ENCODE measurements around the gene ARHGDIA.
"Not testable (repeated sequence)": the region's sequence is repeated elsewhere in the genome, so short reads cannot be mapped to it uniquely, and the experiment has no call there.

ARHGDIA gene

DNA sequence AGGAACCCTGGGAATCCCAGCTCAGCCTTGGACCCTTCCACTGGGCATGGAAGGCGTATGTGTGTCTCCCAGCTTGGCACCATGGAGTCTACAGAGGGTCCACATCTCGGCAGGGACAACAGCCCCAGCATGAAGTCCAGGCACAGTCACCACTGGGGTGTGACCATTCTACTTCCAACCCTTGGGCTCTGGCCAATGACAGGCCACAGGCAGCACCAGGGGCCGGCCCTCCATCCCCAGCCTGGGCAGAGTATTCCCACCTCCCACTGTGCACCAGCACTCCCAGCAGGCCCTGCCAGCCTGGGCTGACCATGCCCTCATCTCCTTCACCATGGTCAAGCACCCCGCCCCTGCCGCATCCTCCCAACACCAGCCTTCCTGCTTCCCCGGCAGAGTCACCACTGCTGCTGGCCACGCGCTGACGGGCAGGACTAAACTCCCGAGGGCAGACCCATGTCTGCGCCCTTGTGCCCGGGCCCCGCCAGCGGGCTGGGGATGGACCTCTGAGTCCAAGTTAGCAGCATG, 26.7 kb downstream of the ARHGDIA start:
- Histone ChIP-seq H3K36me3 (ENCODE audit: insufficient read depth, low read length) (peaks cover 54% of the 10 kb centered on the region), H3K4me3 (ENCODE audit: low read length) (no peak overlapping the region), H3K27me3 (ENCODE audit: insufficient read depth, low read length) (no peaks in the 10 kb centered on the region), H3K4me1 (ENCODE audit: insufficient read depth, low read length) (no peaks in the 10 kb centered on the region), H3K9me3 (ENCODE audit: low read length) (no peaks in the 10 kb centered on the region), H2AFZ (ENCODE audit: low read depth, low read length) (no peak overlapping the region)

DNA sequence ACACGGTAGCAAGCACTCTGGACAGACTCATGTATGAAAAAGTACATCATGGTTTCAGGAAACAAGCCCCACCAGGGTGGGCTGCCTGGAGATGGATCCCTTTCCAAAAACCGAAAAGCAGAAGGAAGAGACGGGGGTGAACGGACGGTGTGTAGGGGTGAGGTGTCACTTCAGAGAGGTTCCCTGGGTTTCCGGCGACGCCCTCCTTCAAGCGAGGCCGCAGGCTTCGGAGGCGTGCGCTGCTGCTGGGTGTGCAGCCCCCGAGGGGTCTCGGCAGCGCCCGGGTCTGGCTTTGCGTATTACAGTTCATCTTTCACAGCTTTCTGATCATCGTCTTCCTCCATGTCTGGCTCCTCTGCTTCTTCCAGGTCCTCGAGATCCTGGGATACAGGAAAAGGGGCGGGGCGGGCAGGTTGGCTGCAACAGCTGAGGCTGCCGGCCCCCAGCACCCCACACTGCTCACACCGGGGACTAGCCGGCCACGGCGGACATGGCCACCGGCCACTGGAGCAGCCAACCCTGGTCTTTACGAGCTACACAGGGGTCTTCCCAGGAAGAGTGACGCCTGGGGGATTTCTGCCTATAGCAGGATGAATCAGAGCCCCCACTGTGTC, 27.3 kb downstream of the ARHGDIA start:
- H2AFZ ChIP-seq (ENCODE audit: low read depth, low read length), result no peak overlapping the region
- H3K27me3 ChIP-seq (ENCODE audit: insufficient read depth, low read length), result no peaks in the 10 kb centered on the region
- H3K9me3 ChIP-seq (ENCODE audit: low read length), result no peaks in the 10 kb centered on the region
- no peaks in the 10 kb centered on the region for H3K4me1 ChIP-seq (ENCODE audit: insufficient read depth, low read length)
- no peak overlapping the region for H3K4me3 ChIP-seq (ENCODE audit: low read length)
- peaks cover 54% of the 10 kb centered on the region for H3K36me3 ChIP-seq (ENCODE audit: insufficient read depth, low read length)

DNA sequence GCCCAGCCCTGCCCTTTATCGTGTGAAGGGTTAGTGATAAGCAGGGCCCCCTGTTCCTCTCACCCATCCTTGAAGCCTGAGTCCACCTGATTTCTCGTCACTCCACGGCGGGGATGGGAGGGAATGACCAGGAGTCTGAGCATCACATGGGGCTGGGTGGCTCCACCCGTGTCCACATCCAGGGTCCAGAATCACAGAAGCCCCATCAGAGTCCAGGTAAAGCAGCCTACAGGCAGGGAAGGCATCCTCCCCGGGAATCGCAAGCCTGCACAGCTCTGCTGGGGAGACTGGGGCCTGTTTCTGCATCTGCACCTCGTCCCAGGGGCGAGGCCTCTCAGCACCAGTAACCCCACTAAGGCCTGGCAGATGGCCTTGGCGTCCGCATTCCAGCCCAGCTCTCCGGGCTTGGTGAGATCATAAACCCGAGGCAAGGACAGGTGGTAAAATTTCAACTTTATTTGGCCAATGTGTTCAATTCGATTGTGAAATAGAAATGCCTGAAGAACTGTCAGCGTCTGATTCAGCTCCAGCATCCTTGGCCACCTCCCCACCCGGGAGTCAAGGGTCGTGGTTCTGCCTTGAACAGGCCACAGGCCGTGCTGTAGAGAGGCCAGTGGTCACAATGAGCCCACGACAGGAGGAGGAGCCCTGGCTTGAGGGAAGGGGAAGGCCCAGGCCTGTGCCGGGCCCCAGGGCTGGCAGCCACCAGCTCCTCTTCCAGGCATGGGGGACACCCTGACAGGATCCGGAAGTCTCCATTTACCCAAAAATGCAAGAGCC, 28.2 kb downstream of the ARHGDIA start:
- Histone ChIP-seq H3K36me3 (ENCODE audit: insufficient read depth, low read length) (peaks cover 50% of the 10 kb centered on the region), H2AFZ (ENCODE audit: low read depth, low read length) (no peak overlapping the region), H3K4me3 (ENCODE audit: low read length) (no peak overlapping the region), H3K27me3 (ENCODE audit: insufficient read depth, low read length) (no peaks in the 10 kb centered on the region), H3K9me3 (ENCODE audit: low read length) (no peaks in the 10 kb centered on the region), H3K4me1 (ENCODE audit: insufficient read depth, low read length) (no peaks in the 10 kb centered on the region)

DNA sequence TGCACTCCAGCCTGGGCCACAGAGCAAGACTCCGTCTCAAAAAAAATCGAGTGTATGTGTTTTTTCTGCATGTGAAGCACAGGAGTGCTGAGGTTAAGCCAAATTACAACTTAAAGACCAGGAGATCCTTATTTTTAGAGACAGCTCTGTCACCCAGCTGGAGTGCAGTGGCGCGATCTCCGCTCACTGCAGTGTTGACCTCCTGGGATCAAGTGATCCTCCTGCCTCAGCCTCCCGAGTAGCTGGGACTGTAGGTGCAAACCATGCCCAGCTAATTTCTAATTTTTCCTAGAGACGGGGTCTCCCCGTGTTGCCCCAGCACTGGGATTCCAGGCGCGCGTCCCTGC, 28.8 kb downstream of the ARHGDIA start:
- Histone ChIP-seq H3K36me3 (ENCODE audit: insufficient read depth, low read length) (peaks cover 47% of the 10 kb centered on the region), H3K4me3 (ENCODE audit: low read length) (no peak overlapping the region), H3K9me3 (ENCODE audit: low read length) (no peaks in the 10 kb centered on the region), H2AFZ (ENCODE audit: low read depth, low read length) (no peak overlapping the region), H3K4me1 (ENCODE audit: insufficient read depth, low read length) (no peaks in the 10 kb centered on the region), H3K27me3 (ENCODE audit: insufficient read depth, low read length) (no peaks in the 10 kb centered on the region)

DNA sequence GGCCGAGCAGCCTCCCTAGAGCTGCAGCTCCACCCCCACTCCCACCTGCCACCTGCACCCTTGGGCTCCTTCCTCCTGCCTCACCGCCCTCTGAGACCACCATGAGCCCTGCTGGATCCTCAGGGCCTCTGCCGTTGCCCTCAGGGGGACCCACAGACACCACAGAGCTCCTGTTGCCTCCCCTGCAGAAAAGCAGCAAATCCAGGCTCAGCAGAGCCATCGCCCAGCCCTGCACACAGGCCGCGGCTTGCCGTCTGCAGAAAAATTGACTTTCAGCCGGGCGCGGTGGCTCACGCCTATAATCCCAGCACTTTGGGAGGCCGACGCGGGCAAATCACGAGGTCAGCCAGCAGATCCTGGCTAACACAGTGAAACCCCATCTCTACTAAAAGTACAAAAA, 29.3 kb downstream of the ARHGDIA start:
- Histone ChIP-seq H2AFZ (ENCODE audit: low read depth, low read length) (no peak overlapping the region), H3K4me1 (ENCODE audit: insufficient read depth, low read length) (no peaks in the 10 kb centered on the region), H3K36me3 (ENCODE audit: insufficient read depth, low read length) (peaks cover 42% of the 10 kb centered on the region), H3K4me3 (ENCODE audit: low read length) (no peak overlapping the region), H3K9me3 (ENCODE audit: low read length) (no peaks in the 10 kb centered on the region), H3K27me3 (ENCODE audit: insufficient read depth, low read length) (no peaks in the 10 kb centered on the region)

DNA sequence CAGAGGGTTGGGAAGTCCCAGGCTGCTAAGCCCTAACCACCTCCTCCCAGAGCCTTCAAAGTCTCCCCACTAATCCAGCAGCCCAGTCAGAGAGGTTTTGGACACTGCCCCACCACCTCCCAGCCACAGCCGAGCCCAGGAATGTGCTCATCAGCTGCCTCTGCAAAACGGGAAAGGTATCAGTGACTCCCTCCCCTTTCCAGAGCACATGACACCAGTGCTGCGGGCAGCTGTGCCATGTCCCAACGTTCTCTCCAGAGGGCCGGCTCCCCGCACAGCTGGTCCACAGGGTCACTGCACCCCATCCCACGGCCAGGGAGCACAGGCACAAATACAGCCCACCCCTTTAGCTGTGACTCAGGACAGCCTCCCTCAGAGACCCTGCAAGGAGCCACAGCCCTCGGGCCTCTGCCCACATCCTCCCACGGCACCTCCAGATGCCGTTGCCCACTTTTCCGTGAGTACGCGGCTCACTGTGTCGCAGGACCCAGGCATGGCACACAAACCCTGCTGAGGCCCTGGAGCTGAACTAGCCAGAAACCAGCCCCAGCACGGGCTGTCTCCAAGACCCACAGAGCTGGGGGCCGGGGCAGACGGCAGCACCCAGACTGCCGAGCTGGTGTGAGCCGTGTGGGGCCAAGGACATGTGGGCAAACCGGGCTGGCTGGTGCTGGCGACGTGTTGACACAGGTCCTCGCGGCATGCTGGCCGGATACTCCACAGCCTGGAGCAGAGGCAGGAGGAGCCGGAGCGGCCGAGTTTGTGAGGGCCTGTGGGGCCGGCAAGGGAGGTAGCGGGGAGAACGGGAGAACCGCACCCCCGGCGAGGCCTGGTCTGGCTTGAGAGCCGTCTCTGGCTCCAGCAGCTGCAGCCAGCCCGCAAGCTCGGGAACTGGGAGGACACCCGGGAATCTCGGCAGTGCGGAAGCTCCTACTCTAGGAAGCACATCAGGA, 30.0 kb downstream of the ARHGDIA start:
- Histone ChIP-seq H2AFZ (ENCODE audit: low read depth, low read length) (no peak overlapping the region), H3K4me1 (ENCODE audit: insufficient read depth, low read length) (no peaks in the 10 kb centered on the region), H3K4me3 (ENCODE audit: low read length) (no peak overlapping the region), H3K27me3 (ENCODE audit: insufficient read depth, low read length) (no peaks in the 10 kb centered on the region), H3K36me3 (ENCODE audit: insufficient read depth, low read length) (peaks cover 35% of the 10 kb centered on the region), H3K9me3 (ENCODE audit: low read length) (no peaks in the 10 kb centered on the region)

DNA sequence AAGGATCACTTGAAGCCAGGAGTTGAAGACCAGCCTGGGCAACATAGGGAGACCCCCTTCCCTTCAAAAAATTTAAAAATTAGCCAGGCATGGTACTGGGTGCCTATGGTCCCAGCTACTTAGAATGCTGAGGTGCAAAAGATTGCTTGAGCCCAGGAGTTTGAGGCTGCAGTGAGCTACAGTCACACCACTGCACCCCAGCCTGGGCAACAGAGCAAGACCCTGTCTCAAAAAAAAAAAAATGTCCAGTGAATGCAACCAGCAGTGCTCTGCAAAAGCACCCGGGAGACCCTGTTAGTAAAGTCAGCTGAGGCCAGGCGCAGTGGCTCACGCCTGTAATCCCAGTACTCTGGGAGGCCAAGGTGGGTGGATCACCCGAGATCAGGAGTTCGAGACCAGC, 31.1 kb downstream of the ARHGDIA start:
- H3K4me1 ChIP-seq (ENCODE audit: insufficient read depth, low read length); H3K27me3 ChIP-seq (ENCODE audit: insufficient read depth, low read length); H3K9me3 ChIP-seq (ENCODE audit: low read length); H3K4me3 ChIP-seq (ENCODE audit: low read length); H2AFZ ChIP-seq (ENCODE audit: low read depth, low read length): not testable (repeated sequence)
- peaks cover 24% of the 10 kb centered on the region for H3K36me3 ChIP-seq (ENCODE audit: insufficient read depth, low read length)

DNA sequence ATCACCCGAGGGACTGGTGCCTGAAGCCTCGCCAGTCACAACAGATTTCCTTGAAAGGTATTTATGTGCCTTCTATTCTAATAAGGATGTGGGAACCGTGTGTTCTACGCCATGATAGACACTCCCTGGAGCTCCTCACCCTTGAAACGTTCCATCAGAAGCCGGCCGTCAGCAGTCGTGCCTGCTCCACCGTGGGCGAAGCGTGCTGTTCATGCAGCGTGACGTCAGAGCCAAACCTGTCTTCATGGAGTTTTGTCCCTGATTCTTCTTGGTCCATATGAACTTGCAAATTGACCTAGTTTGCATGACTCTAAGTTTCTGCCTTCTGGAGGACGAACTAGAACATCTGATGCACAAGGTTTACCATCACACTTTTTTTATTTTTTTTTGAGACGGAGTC, 31.8 kb downstream of the ARHGDIA start:
- H2AFZ ChIP-seq (ENCODE audit: low read depth, low read length), result no peak overlapping the region

DNA sequence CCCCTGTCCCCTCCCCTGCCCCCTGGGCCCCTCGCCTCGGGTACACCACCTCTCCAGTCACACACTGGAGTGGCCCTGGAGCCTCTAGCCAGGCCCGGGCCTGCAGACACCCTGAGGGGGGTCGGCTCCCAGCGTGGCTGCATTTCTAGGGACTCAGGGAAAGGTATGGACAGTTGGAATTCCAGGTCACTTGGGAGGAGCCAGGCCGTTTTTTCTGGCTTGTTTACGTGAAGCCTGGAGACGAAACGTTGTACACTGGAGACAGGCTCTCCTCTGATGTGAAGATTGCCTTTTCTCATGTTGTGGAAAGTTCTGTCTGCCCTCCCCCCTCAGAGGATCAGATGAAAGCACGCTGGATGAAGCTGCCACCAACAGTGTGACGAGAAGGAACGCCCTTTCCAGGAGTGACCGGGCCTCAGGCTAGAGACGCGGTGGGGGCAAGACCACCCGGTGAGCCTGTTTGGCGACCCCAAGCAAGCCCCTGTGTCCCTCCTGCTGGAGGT, 32.3 kb downstream of the ARHGDIA start:
- Histone ChIP-seq H3K27me3 (ENCODE audit: insufficient read depth, low read length) (no peaks in the 10 kb centered on the region), H3K36me3 (ENCODE audit: insufficient read depth, low read length) (peaks cover 12% of the 10 kb centered on the region), H2AFZ (ENCODE audit: low read depth, low read length) (no peak overlapping the region), H3K4me1 (ENCODE audit: insufficient read depth, low read length) (peaks cover 3% of the 10 kb centered on the region), H3K4me3 (ENCODE audit: low read length) (no peak overlapping the region), H3K9me3 (ENCODE audit: low read length) (no peaks in the 10 kb centered on the region)

More for the DNA sequence above, 31.8 kb downstream of the ARHGDIA start:
- H3K4me3 ChIP-seq (ENCODE audit: low read length), result no peak overlapping the region
- H3K4me1 ChIP-seq (ENCODE audit: insufficient read depth, low read length), result peaks cover 3% of the 10 kb centered on the region
- no peaks in the 10 kb centered on the region for H3K27me3 ChIP-seq (ENCODE audit: insufficient read depth, low read length)
- H3K9me3 ChIP-seq (ENCODE audit: low read length), result no peaks in the 10 kb centered on the region
- peaks cover 17% of the 10 kb centered on the region for H3K36me3 ChIP-seq (ENCODE audit: insufficient read depth, low read length)

DNA sequence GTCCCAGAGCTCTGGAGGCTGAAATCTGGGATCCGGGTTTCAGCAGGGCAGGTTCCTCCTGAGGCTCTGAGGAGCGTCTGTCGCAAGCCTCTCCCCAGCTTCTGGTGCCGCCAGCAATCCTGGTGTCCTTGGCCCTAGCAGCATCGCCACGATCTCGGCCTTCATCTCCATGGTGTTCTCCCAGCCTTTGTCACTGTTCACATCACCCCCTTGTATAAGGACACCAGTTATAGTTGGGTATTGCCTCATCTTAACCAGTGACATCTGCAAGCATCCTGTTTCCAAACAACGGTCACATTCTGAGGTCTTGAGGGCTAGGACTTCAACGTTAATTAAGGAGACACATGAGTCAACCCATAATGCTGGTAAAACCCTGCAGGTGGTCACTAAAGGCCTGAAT, 33.5 kb downstream of the ARHGDIA start:
- Histone ChIP-seq H3K4me3 (ENCODE audit: low read length) (no peak overlapping the region), H2AFZ (ENCODE audit: low read depth, low read length) (no peak overlapping the region), H3K36me3 (ENCODE audit: insufficient read depth, low read length) (peaks cover 2% of the 10 kb centered on the region), H3K9me3 (ENCODE audit: low read length) (no peaks in the 10 kb centered on the region), H3K4me1 (ENCODE audit: insufficient read depth, low read length) (peaks cover 3% of the 10 kb centered on the region), H3K27me3 (ENCODE audit: insufficient read depth, low read length) (no peaks in the 10 kb centered on the region)

DNA sequence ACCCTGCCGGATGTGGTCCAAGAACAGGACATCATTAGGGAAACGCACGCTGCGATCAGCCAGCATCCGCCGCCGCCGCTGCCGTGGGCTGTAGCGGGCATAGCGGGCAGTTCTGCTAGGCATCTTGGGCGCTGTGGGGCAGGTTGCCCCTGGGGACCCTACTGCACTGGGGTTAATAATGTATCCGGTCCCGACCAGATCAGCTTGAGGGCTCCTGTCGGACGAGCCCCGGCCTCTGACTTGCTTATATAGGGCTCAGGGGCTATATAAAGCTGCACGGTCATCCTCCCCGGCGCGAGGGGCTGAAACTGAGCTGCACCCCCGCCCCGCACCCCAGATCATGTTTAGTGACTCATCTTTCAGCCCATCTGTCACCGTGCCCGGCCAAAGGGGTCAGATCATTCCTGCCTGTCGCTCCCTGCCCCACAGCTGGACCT, 36.3 kb downstream of the ARHGDIA start, which contains the start of gene PPP1R27:
PPP1R27 (minus strand) TSS at position 220 of the 437 bp plus-strand sequence; CDS start at position 123, 97 bp downstream.
- Histone ChIP-seq H3K4me3 (ENCODE audit: low read length) (peak within 1 kb of the TSS; percentile 95), H3K9me3 (ENCODE audit: low read length) (no peaks in the 10 kb centered on the region), H3K4me1 (ENCODE audit: insufficient read depth, low read length) (peaks cover 13% of the 10 kb centered on the region), H2AFZ (ENCODE audit: low read depth, low read length) (no peak within 1 kb of the TSS), H3K36me3 (ENCODE audit: insufficient read depth, low read length) (no peaks in the 10 kb centered on the region), H3K27me3 (ENCODE audit: insufficient read depth, low read length) (no peaks in the 10 kb centered on the region)

DNA sequence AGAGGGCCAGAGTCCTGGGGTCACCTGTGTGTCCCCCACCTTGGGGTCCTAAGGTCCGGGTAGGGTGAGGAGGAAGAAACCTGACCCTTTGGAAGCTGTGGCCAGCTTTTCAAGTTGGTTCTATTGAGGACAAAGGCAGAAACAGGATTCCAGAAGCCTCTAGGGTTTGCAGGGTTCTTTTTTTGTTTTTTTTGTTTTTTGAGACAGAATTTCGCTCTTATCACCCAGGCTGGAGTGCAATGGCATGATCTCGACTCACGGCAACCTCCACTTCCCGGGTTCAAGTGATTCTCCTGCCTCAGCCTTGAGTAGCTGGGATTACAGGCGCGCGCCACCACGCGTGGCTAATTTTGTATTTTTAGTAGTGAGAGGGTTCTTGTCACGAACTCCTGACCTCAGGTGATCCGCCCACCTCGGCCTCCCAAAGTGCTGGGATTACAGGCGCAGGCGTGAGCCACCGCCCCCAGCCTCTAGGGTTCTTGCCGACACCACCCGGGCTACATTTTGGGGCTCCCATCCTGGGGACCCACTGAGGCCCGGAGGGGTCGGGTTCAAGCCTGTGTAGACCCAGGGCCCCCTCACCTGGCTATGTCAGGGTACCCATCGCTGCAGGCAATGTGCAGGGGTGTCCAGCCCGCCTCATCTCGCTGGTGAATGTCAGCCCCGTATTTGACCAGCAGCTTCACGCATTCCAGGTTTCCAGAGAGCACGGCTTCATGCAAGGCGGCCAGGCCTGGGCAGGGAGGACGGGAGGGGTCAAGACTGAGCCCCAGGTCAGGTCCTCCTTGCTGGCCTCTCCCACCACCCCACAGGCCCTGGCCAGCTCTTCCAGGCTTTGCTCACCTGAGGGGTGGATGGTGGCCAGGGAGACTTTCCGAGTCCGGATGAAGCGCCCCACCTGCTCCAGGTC, 37.0 kb downstream of the ARHGDIA start:
- Histone ChIP-seq H3K9me3 (ENCODE audit: low read length) (no peaks in the 10 kb centered on the region), H3K27me3 (ENCODE audit: insufficient read depth, low read length) (no peaks in the 10 kb centered on the region), H3K36me3 (ENCODE audit: insufficient read depth, low read length) (no peaks in the 10 kb centered on the region), H2AFZ (ENCODE audit: low read depth, low read length) (peak overlapping the region; percentile 38), H3K4me3 (ENCODE audit: low read length) (peak overlapping the region; percentile 95), H3K4me1 (ENCODE audit: insufficient read depth, low read length) (peaks cover 13% of the 10 kb centered on the region)
